Transverse colon (tissue), 4 donors: ENCODE data around the gene PXYLP1. TPM values are rescaled to one million over a fixed set of nuclear protein-coding genes. Genes with fewer than 3 reads are reported as not detected.

ENCODE experiments used
- DNase-seq: peaks from one replicate; pipeline ENCODE4 v3.0.0-alpha.2; 2019
- H3K27ac ChIP-seq, 4 donors: fragments of 200-600 bp; sonication (generic); 2 replicates each; pipeline ENCODE4 v1.5.1; 2016 to 2018; ENCODE audit warnings: inconsistent platforms in 4 of 4
- H3K27me3 ChIP-seq: fragments of 200-600 bp; sonication (generic); 2 replicates; pipeline ENCODE4 v1.5.1; 2017; ENCODE audit warnings: inconsistent platforms
- H3K36me3 ChIP-seq, 4 donors: fragments of 200-600 bp; sonication (generic); 2 replicates each; pipeline ENCODE4 v1.5.1; 2017 to 2019; ENCODE audit warnings: inconsistent platforms in 4 of 4
- H3K4me1 ChIP-seq, 4 donors: fragments of 200-600 bp; sonication (generic); 2 replicates each; pipeline ENCODE4 v1.5.1; 2017 to 2020; ENCODE audit warnings: inconsistent platforms in 4 of 4
- H3K4me3 ChIP-seq, 4 donors: fragments of 200-600 bp; sonication (generic); 1 replicate in 1 of 4; 2 replicates in 3 of 4; pipeline versions ENCODE4 v1.5.1 to v1.6.1; 2017 to 2019; ENCODE audit warnings: inconsistent platforms in 4 of 4
- H3K9me3 ChIP-seq, 2 donors: fragments of 200-600 bp; sonication (generic); 2 replicates each; pipeline ENCODE4 v1.5.1; 2017 to 2019; ENCODE audit warnings: inconsistent platforms in 2 of 2
- CTCF ChIP-seq, 5 experiments: fragments of 200-600 bp in 3 of 5; fragments of 450-650 bp in 2 of 5; sonication (generic) in 3 of 5; IDR thresholded peaks; 1 replicate in 2 of 5; 2 replicates in 3 of 5; pipeline ENCODE4 v1.5.1; 2016 to 2017; ENCODE audit warnings: antibody characterized with exemption in 5 of 5, inconsistent platforms in 3 of 5, mild to moderate bottlenecking in 2 of 5, moderate library complexity in 1 of 5
- EP300 ChIP-seq: sonication (generic); formaldehyde crosslinking; IDR thresholded peaks from one replicate; pipeline ENCODE4 v1.6.1; 2017; ENCODE audit warnings: antibody characterized with exemption, low read depth
- POLR2A ChIP-seq: fragments of 450-650 bp; IDR thresholded peaks from one replicate; pipeline ENCODE4 v1.6.1; 2016; ENCODE audit warnings: antibody characterized with exemption, mild to moderate bottlenecking, moderate library complexity
- POLR2AphosphoS5 ChIP-seq, 3 donors: sonication (generic); formaldehyde crosslinking; IDR thresholded peaks; one replicate each; pipeline ENCODE4 v1.6.1; 2016; ENCODE audit warnings: antibody characterized with exemption in 3 of 3
- WGBS, 2 donors: methylation state at CpG; one replicate each; pipeline ENCODE4 v1.1.5; 2018; ENCODE audit warnings: low coverage in 1 of 2; 5-methylcytosine and 5-hydroxymethylcytosine counted together
- in situ Hi-C, 4 donors: fragments of 200-750 bp; cut with MboI; loops; one replicate each; pipeline versions ENCODE4 v1.15.0 to v1.15.1; 2017; ENCODE audit warnings: low sequenced_read_pairs in 3 of 4, low pct_ligation_motif_present in 1 of 4, low pct_unique_long_range_greater_than_20kb in 1 of 4
- intact Hi-C: fragments of 100-400 bp; cut with DNase I; formaldehyde crosslinking; loops from one replicate; pipeline ENCODE4 v1.15.1; 2023; ENCODE audit warnings: low total_unique reads
- total RNA-seq, 4 donors: library from RNA; depleted of rRNA; stranded (reverse); fragments of >200 nt; gene quantifications; one replicate each; pipeline ENCODE4 v1.1.0, GENCODE V29; 2016

Gene PXYLP1
- total RNA-seq, 4 donors from 2014 or later = 11.5 to 27.7 (median 12.2) TPM

GRCh38 chr3:141233457-141234161 lies 2.0 kb downstream of the PXYLP1 start:
- intact Hi-C loops (loop anchor here (5.0 kb wide), 1 partner anchor 44 kb away; no protein-coding TSS in a partner anchor), in situ Hi-C loops (no loop called here)
- Histone ChIP-seq H3K27me3 (no peaks in the 10 kb centered on the region), H3K4me3 (no peak overlapping the region), H3K36me3 (no peaks in the 10 kb centered on the region), H3K4me1 (peaks cover 9 to 21% (median 14%) of the 10 kb centered on the region in 4 donors), H3K9me3 (no peaks in the 10 kb centered on the region), H3K27ac (no peak overlapping the region)
- WGBS, 2 donors = 79 to 87% methylated on average over 5 to 9 of the region's 9 CpGs
- TF ChIP-seq CTCF (IDR thresholded peaks at IDR 0.05) = no peak
- TF ChIP-seq POLR2AphosphoS5 (IDR thresholded peaks at IDR 0.05) = no peak
- no peak for TF ChIP-seq POLR2A
- TF ChIP-seq EP300 = no peak
- DNase-seq = no peak

DNA sequence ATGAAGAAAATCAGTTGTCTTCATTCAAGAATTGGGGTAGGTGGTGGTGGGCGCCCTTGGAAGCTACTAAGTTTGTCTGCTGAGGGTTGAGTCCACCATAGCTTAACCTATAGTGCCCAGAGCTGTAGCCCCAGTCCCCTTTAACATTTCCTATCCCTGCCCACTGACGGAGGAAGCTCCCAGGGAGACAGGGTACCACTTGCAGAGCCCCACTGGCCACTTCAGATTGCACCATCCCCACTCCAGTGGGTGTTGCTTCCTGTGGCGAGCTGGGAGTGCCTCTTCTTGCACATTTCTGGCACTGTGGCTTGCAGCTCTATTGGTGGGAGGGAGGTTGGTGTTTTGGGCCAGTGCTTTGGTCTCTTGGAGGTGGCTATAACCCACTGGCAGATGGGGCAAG lies 2.7 kb downstream of the PXYLP1 start:
- 88% methylated on average over 3 of the region's 3 CpGs; no CpG with 5 or more reads in 1 of the 2 donors for WGBS, 2 donors

DNA sequence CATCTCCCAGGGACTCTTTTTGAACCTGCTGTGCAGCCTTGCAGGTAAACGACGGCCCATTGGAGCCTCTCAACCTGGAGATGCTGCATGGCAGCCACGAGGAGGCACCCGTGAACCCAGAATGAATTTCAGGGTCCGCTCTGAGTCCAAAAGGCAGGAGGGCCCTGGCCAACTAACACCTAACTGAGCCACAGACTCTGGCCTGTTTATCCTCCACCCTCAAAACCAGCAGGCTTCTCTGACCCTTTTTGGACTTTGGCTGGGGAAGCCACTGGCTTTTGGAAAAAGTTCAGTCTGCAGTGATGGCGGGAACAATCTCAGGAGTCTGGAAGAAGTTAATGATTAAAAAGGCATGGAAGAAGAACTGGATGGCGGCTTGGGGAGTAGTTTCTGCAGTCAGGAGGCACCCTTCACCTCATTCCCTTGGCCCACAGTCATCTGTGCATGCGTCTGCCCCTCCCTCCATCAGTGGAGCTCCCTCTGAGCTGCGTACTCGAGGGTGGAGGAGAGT lies 4.1 kb downstream of the PXYLP1 start:
- no peak overlapping the region for H3K4me3 ChIP-seq
- no peak overlapping the region for H3K27ac ChIP-seq
- no peaks in the 10 kb centered on the region for H3K9me3 ChIP-seq
- in situ Hi-C loops = no loop called here
- 57% methylated on average over 10 of the region's 10 CpGs; no CpG with 5 or more reads in 1 of the 2 donors for WGBS, 2 donors
- intact Hi-C loops = no loop called here
- H3K36me3 ChIP-seq = no peaks in the 10 kb centered on the region
- peak in 4 of 5 experiments; percentile 20 to 32 (median 30) for TF ChIP-seq CTCF (IDR thresholded peaks at IDR 0.05)
- TF ChIP-seq POLR2AphosphoS5 (IDR thresholded peaks at IDR 0.05) = no peak
- DNase-seq = peak; percentile 39
- H3K4me1 ChIP-seq = peaks cover 7 to 20% (median 12%) of the 10 kb centered on the region in 4 donors
- H3K27me3 ChIP-seq = no peaks in the 10 kb centered on the region

More for the DNA sequence above, 2.7 kb downstream of the PXYLP1 start:
- Histone ChIP-seq H3K9me3 (no peaks in the 10 kb centered on the region), H3K27ac (no peak overlapping the region), H3K4me3 (no peak overlapping the region), H3K36me3 (no peaks in the 10 kb centered on the region), H3K27me3 (no peaks in the 10 kb centered on the region), H3K4me1 (peaks cover 9 to 21% (median 14%) of the 10 kb centered on the region in 4 donors)
- TF ChIP-seq EP300 (no peak), POLR2AphosphoS5 (IDR thresholded peaks at IDR 0.05) (no peak), CTCF (IDR thresholded peaks at IDR 0.05) (no peak), POLR2A (no peak)
- in situ Hi-C loops (no loop called here), intact Hi-C loops (loop anchor here (5.0 kb wide), 1 partner anchor 43 kb away; no protein-coding TSS in a partner anchor)
- no peak for DNase-seq

DNA sequence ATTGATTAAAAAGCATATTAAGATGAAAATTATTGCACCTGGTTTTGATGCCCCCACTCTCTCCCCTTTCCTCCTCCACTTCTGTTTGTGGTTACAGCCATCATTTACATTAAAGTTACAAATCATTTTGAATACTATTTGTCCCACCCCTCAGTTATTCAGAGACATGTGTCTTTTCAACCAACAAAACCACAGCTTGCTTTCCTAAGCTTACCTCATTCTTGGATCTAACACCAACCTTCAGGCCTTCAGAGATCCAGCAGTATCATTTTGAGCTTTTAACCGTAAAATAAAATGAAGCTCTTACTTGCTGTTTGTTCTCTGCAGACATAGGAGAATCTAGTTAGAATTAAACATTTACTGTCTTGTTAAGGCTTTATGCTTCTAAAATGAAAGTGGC lies 4.7 kb downstream of the PXYLP1 start:
- H3K27me3 ChIP-seq = no peaks in the 10 kb centered on the region
- WGBS, 2 donors = 86 to 100% methylated on average over 1 of the region's 1 CpG
- H3K36me3 ChIP-seq = no peaks in the 10 kb centered on the region
- no peak overlapping the region for H3K4me3 ChIP-seq
- no peak overlapping the region for H3K27ac ChIP-seq
- no peak for TF ChIP-seq POLR2A
- TF ChIP-seq EP300 = no peak
- TF ChIP-seq POLR2AphosphoS5 (IDR thresholded peaks at IDR 0.05) = no peak
- no peak for TF ChIP-seq CTCF (IDR thresholded peaks at IDR 0.05)
- peaks cover 5 to 16% (median 9%) of the 10 kb centered on the region in 4 donors for H3K4me1 ChIP-seq
- intact Hi-C loops = no loop called here
- no peak for DNase-seq
- H3K9me3 ChIP-seq = no peaks in the 10 kb centered on the region
- in situ Hi-C loops = no loop called here
